HG02623 (cell line): Measurements from ENCODE around the gene ARRDC3.
"Not testable (repeated sequence)": the region's sequence is repeated elsewhere in the genome, so short reads cannot be mapped to it uniquely, and the experiment has no call there.

ENCODE experiments used
- ATAC-seq: cut with Tn5 transposase; IDR thresholded peaks from one replicate; pipeline ENCODE4 v1.9.1; 2021; ENCODE audit warnings: moderate library complexity; ENCODE audit not compliant: unreplicated experiment

The ARRDC3 gene

GRCh38 chr5:91383027-91383955, at the start of gene ARRDC3:
ARRDC3 (minus strand) TSS chr5:91383317; CDS start chr5:91383092, 225 bp downstream.
- peak; percentile 43 for ATAC-seq

- ATAC-seq, result no peak
Observed at GRCh38 chr5:91430949-91431348, 47.8 kb upstream of the ARRDC3 start.

- no peak for ATAC-seq
Observed at GRCh38 chr5:91424638-91425436, 41.7 kb upstream of the ARRDC3 start.

GRCh38 chr5:91423871-91424270, 40.8 kb upstream of the ARRDC3 start:
- ATAC-seq, result no peak

GRCh38 chr5:91420879-91421278, 37.8 kb upstream of the ARRDC3 start:
- no peak for ATAC-seq

- no peak for ATAC-seq
Observed at GRCh38 chr5:91419571-91420537, 36.7 kb upstream of the ARRDC3 start.

- no peak for ATAC-seq
Observed at GRCh38 chr5:91419136-91419535, 36.0 kb upstream of the ARRDC3 start.

- ATAC-seq, result no peak
Observed at GRCh38 chr5:91418158-91418557, 35.0 kb upstream of the ARRDC3 start.

- ATAC-seq, result no peak
Observed at GRCh38 chr5:91417219-91417618, 34.1 kb upstream of the ARRDC3 start.

GRCh38 chr5:91416491-91416890, 33.4 kb upstream of the ARRDC3 start:
- ATAC-seq, result no peak

- ATAC-seq, result no peak
Observed at GRCh38 chr5:91409304-91409703, 26.2 kb upstream of the ARRDC3 start.

GRCh38 chr5:91408710-91409109, 25.6 kb upstream of the ARRDC3 start:
- ATAC-seq, result no peak

- ATAC-seq, result no peak
Observed at GRCh38 chr5:91407204-91407603, 24.1 kb upstream of the ARRDC3 start.

GRCh38 chr5:91403438-91403837, 20.3 kb upstream of the ARRDC3 start:
- ATAC-seq, result no peak

- no peak for ATAC-seq
Observed at GRCh38 chr5:91401175-91401574, 18.1 kb upstream of the ARRDC3 start.

GRCh38 chr5:91397791-91398190, 14.7 kb upstream of the ARRDC3 start:
- ATAC-seq, result no peak

GRCh38 chr5:91390268-91390667, 7.2 kb upstream of the ARRDC3 start:
- ATAC-seq, result no peak

GRCh38 chr5:91389555-91389954, 6.4 kb upstream of the ARRDC3 start:
- not testable (repeated sequence) for ATAC-seq

GRCh38 chr5:91388362-91388761, 5.2 kb upstream of the ARRDC3 start:
- ATAC-seq, result no peak

GRCh38 chr5:91386120-91386519, 3.0 kb upstream of the ARRDC3 start:
- ATAC-seq, result no peak

GRCh38 chr5:91385596-91385995, 2.5 kb upstream of the ARRDC3 start:
- ATAC-seq, result not testable (repeated sequence)
